Right atrium auricular region (tissue), 2 donors: Measurements from ENCODE around the gene SKIDA1. TPM values are rescaled to one million over a fixed set of nuclear protein-coding genes. Genes with fewer than 3 reads are reported as not detected.

Experiments
- DNase-seq: peaks from one replicate; pipeline ENCODE4 v3.0.0-alpha.2; 2019; ENCODE audit warnings: low spot score
- H3K27ac ChIP-seq, 2 donors: fragments of 200-600 bp; sonication (generic); 1 replicate in 1 of 2; 2 replicates in 1 of 2; pipeline ENCODE4 v1.5.1; 2016 to 2019
- H3K27me3 ChIP-seq, 2 donors: fragments of 200-600 bp; sonication (generic); one replicate each; pipeline versions ENCODE4 v1.5.1 to v1.6.0; 2017 to 2019
- H3K36me3 ChIP-seq: fragments of 200-600 bp; sonication (generic); one replicate; pipeline ENCODE4 v1.5.1; 2016
- H3K4me1 ChIP-seq, 2 donors: fragments of 200-600 bp; sonication (generic); one replicate each; pipeline versions ENCODE4 v1.5.1 to v1.6.0; 2017 to 2019
- H3K4me3 ChIP-seq, 2 donors: fragments of 200-600 bp; sonication (generic); 1 replicate in 1 of 2; 2 replicates in 1 of 2; pipeline ENCODE4 v1.5.1; 2017 to 2019; ENCODE audit warnings: mild to moderate bottlenecking in 1 of 2, moderate library complexity in 1 of 2
- H3K9me3 ChIP-seq, 2 donors: fragments of 200-600 bp; sonication (generic); one replicate each; pipeline ENCODE4 v1.5.1; 2019
- CTCF ChIP-seq, 2 donors: fragments of 200-600 bp; sonication (generic); IDR thresholded peaks; one replicate each; pipeline ENCODE4 v1.5.1; 2019; ENCODE audit warnings: antibody characterized with exemption in 2 of 2
- total RNA-seq, 2 donors: library from RNA; depleted of rRNA; stranded (reverse); fragments of >200 nt; gene quantifications; one replicate each; pipeline ENCODE4 v1.1.0, GENCODE V29; 2016

The SKIDA1 gene
- total RNA-seq, 2 donors from 2014 or later, result 2.1 to 2.6 TPM

- no peak for TF ChIP-seq CTCF (IDR thresholded peaks at IDR 0.05)
- Histone ChIP-seq H3K4me1 (peaks cover 0 to 3% of the 10 kb centered on the region in 2 donors), H3K36me3 (no peaks in the 10 kb centered on the region), H3K9me3 (no peaks in the 10 kb centered on the region), H3K4me3 (no peak overlapping the region), H3K27ac (no peak overlapping the region), H3K27me3 (no peaks in the 10 kb centered on the region)
- no peak for DNase-seq
These were observed 36.5 kb downstream of the SKIDA1 start for GRCh38 chr10:21488957-21489446.

- H3K27ac ChIP-seq, result no peak overlapping the region
- H3K36me3 ChIP-seq, result no peaks in the 10 kb centered on the region
- no peak for TF ChIP-seq CTCF (IDR thresholded peaks at IDR 0.05)
- no peak for DNase-seq
- no peaks in the 10 kb centered on the region for H3K4me1 ChIP-seq
- H3K9me3 ChIP-seq, result no peaks in the 10 kb centered on the region
- no peaks in the 10 kb centered on the region for H3K27me3 ChIP-seq
- no peak overlapping the region for H3K4me3 ChIP-seq
These were observed 37.1 kb downstream of the SKIDA1 start for GRCh38 chr10:21488246-21488956.

- H3K27ac ChIP-seq, result no peak overlapping the region
- H3K4me1 ChIP-seq, result no peaks in the 10 kb centered on the region
- H3K4me3 ChIP-seq, result no peak overlapping the region
- H3K27me3 ChIP-seq, result no peaks in the 10 kb centered on the region
- H3K9me3 ChIP-seq, result no peaks in the 10 kb centered on the region
- no peaks in the 10 kb centered on the region for H3K36me3 ChIP-seq
- TF ChIP-seq CTCF (IDR thresholded peaks at IDR 0.05), result no peak
- no peak for DNase-seq
These were observed 37.9 kb downstream of the SKIDA1 start for GRCh38 chr10:21487416-21488180.

- no peak overlapping the region for H3K4me3 ChIP-seq
- H3K36me3 ChIP-seq, result no peaks in the 10 kb centered on the region
- H3K4me1 ChIP-seq, result no peaks in the 10 kb centered on the region
- H3K27me3 ChIP-seq, result no peaks in the 10 kb centered on the region
- no peak for TF ChIP-seq CTCF (IDR thresholded peaks at IDR 0.05)
- H3K27ac ChIP-seq, result no peak overlapping the region
- DNase-seq, result no peak
- H3K9me3 ChIP-seq, result no peaks in the 10 kb centered on the region
These were observed 42.7 kb downstream of the SKIDA1 start for GRCh38 chr10:21482821-21483220.

GRCh38 chr10:21481407-21481806, 44.1 kb downstream of the SKIDA1 start:
- no peak for TF ChIP-seq CTCF (IDR thresholded peaks at IDR 0.05)
- Histone ChIP-seq H3K27me3 (no peaks in the 10 kb centered on the region), H3K27ac (no peak overlapping the region), H3K9me3 (no peaks in the 10 kb centered on the region), H3K4me3 (no peak overlapping the region), H3K4me1 (no peaks in the 10 kb centered on the region), H3K36me3 (no peaks in the 10 kb centered on the region)
- no peak for DNase-seq
